Measurements from ENCODE around the gene ITM2B.
"Not testable (repeated sequence)": the region's sequence is repeated elsewhere in the genome, so short reads cannot be mapped to it uniquely, and the experiment has no call there.

The ITM2B gene

GRCh38 chr13:48222358-48223301, 10.4 kb upstream of the ITM2B start:
- FAIRE-seq (peak; percentile 60), DNase-seq (ENCODE audit: insufficient read length, low spot score) (no peak)

- no peak for FAIRE-seq
Measured at GRCh38 chr13:48224701-48225100, 8.3 kb upstream of the ITM2B start.

GRCh38 chr13:48230541-48230940, 2.5 kb upstream of the ITM2B start:
- no peak for FAIRE-seq
- no peak for DNase-seq (ENCODE audit: insufficient read length, low spot score)

More at GRCh38 chr13:48224701-48225100, 8.3 kb upstream of the ITM2B start:
- no peak for DNase-seq (ENCODE audit: insufficient read length, low spot score)

GRCh38 chr13:48231080-48231479, 1.9 kb upstream of the ITM2B start:
- DNase-seq (ENCODE audit: insufficient read length, low spot score) (no peak), FAIRE-seq (no peak)

GRCh38 chr13:48231933-48232332, 1.1 kb upstream of the ITM2B start:
- FAIRE-seq (no peak), DNase-seq (ENCODE audit: insufficient read length, low spot score) (no peak)

- DNase-seq (ENCODE audit: insufficient read length, low spot score) (peak; percentile 7), FAIRE-seq (peak; percentile 86)
Measured at GRCh38 chr13:48232420-48233045, 473 bp upstream of the ITM2B start.

GRCh38 chr13:48233889-48234488, 983 bp downstream of the ITM2B start:
- FAIRE-seq, result no peak
- DNase-seq (ENCODE audit: insufficient read length, low spot score), result no peak

- FAIRE-seq (peak; percentile 96), DNase-seq (ENCODE audit: insufficient read length, low spot score) (peak; percentile 10)
Measured at GRCh38 chr13:48234566-48235340, 1.7 kb downstream of the ITM2B start.

- DNase-seq (ENCODE audit: insufficient read length, low spot score), result no peak
- no peak for FAIRE-seq
Measured at GRCh38 chr13:48235341-48236135, 2.5 kb downstream of the ITM2B start.

- DNase-seq (ENCODE audit: insufficient read length, low spot score), result no peak
- FAIRE-seq, result peak; percentile 39
Measured at GRCh38 chr13:48236528-48237353, 3.7 kb downstream of the ITM2B start.

- FAIRE-seq; DNase-seq (ENCODE audit: insufficient read length, low spot score): not testable (repeated sequence)
Measured at GRCh38 chr13:48239369-48239768, 6.4 kb downstream of the ITM2B start.

- FAIRE-seq (no peak), DNase-seq (ENCODE audit: insufficient read length, low spot score) (no peak)
Measured at GRCh38 chr13:48241651-48242050, 8.6 kb downstream of the ITM2B start.

GRCh38 chr13:48242677-48243076, 9.7 kb downstream of the ITM2B start:
- DNase-seq (ENCODE audit: insufficient read length, low spot score) (no peak), FAIRE-seq (no peak)

GRCh38 chr13:48244159-48244558, 11.2 kb downstream of the ITM2B start:
- DNase-seq (ENCODE audit: insufficient read length, low spot score) (no peak), FAIRE-seq (no peak)

GRCh38 chr13:48246102-48246501, 13.1 kb downstream of the ITM2B start:
- FAIRE-seq, result no peak
- DNase-seq (ENCODE audit: insufficient read length, low spot score), result no peak

- FAIRE-seq (no peak), DNase-seq (ENCODE audit: insufficient read length, low spot score) (no peak)
Measured at GRCh38 chr13:48249018-48249417, 16.0 kb downstream of the ITM2B start.

GRCh38 chr13:48251611-48252081, 18.6 kb downstream of the ITM2B start:
- DNase-seq (ENCODE audit: insufficient read length, low spot score), result no peak
- no peak for FAIRE-seq

- DNase-seq (ENCODE audit: insufficient read length, low spot score) (no peak), FAIRE-seq (no peak)
Measured at GRCh38 chr13:48252176-48252575, 19.2 kb downstream of the ITM2B start.

GRCh38 chr13:48253849-48254248, 20.8 kb downstream of the ITM2B start:
- FAIRE-seq (peak; percentile 45), DNase-seq (ENCODE audit: insufficient read length, low spot score) (no peak)
